Duodenal mucosa (tissue), 2 donors: Measurements from ENCODE around the gene LPAR5.
"Not testable (repeated sequence)": the region's sequence is repeated elsewhere in the genome, so short reads cannot be mapped to it uniquely, and the experiment has no call there.

Source experiments
- H3K27ac ChIP-seq: one replicate; pipeline ENCODE4 v1.7.0; 2013; ENCODE audit warnings: low read depth, low read length
- H3K27me3 ChIP-seq, 2 donors: one replicate each; pipeline ENCODE4 v1.7.0; 2013; ENCODE audit warnings: low read length in 2 of 2, control low read depth in 1 of 2; ENCODE audit not compliant: insufficient read depth in 2 of 2, control insufficient read depth in 1 of 2
- H3K36me3 ChIP-seq, 2 donors: one replicate each; pipeline ENCODE4 v1.7.0; 2013; ENCODE audit warnings: low read length in 2 of 2, control low read depth in 1 of 2; ENCODE audit not compliant: insufficient read depth in 2 of 2, control insufficient read depth in 1 of 2
- H3K4me1 ChIP-seq, 2 donors: one replicate each; pipeline ENCODE4 v1.7.0; 2013; ENCODE audit warnings: low read length in 2 of 2, control low read depth in 1 of 2; ENCODE audit not compliant: insufficient read depth in 2 of 2, control insufficient read depth in 1 of 2
- H3K4me3 ChIP-seq, 2 donors: one replicate each; pipeline ENCODE4 v1.7.0; 2013; ENCODE audit warnings: low read length in 2 of 2, low read depth in 1 of 2
- H3K9ac ChIP-seq, 2 donors: one replicate each; pipeline ENCODE4 v1.7.0; 2013; ENCODE audit warnings: low read length in 2 of 2, low read depth in 1 of 2
- H3K9me3 ChIP-seq, 2 donors: one replicate each; pipeline ENCODE4 v1.7.0; 2013; ENCODE audit warnings: low read length in 2 of 2, control low read depth in 1 of 2; ENCODE audit not compliant: control insufficient read depth in 1 of 2

LPAR5 gene

DNA sequence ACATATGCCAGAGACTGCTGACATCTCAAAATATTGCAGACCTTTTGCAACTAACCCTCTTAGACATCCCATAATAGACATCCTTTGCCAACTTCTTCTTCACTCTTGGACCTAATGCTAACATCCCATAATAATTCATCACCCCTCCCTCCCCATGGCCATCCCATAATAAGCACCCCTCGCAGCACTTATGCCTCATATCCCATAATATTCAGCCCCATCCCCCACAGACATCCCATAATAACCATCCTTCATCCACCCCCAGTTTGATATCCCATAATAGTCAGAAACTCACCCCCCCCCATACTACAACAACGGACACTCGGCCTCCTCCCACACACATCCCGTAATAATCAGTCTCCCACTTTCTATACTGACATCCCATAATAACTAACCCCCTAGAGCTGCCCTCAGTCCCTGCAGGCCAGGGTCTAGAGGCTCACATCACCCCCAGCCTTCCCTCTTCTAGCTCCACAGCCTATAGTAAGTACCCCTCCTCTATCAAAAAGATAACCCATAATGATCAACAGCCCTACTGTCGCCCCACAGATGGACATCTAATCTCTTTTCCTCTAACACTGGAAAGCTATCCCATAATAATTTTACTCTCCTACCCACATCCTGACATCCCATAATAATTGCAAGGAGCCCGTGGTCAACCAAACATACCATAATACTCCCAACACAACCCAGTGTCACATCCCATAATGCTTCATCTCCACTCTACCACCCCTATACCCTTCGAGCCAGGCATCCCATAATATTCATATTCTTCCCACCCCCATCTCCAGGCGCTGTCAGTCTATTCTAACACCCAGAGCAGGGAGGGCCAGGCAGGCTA is 27.8 kb downstream of the LPAR5 start:
- no peaks in the 10 kb centered on the region for H3K9me3 ChIP-seq
- no peak overlapping the region for H3K9ac ChIP-seq
- no peaks in the 10 kb centered on the region for H3K27me3 ChIP-seq
- peaks cover 1 to 4% of the 10 kb centered on the region in 2 donors for H3K36me3 ChIP-seq
- peak overlapping the region; percentile 89 for H3K27ac ChIP-seq
- peak overlapping the region in 1 of 2 donors; percentile 32 for H3K4me3 ChIP-seq
- H3K4me1 ChIP-seq, result peaks cover 53 to 54% of the 10 kb centered on the region in 2 donors

DNA sequence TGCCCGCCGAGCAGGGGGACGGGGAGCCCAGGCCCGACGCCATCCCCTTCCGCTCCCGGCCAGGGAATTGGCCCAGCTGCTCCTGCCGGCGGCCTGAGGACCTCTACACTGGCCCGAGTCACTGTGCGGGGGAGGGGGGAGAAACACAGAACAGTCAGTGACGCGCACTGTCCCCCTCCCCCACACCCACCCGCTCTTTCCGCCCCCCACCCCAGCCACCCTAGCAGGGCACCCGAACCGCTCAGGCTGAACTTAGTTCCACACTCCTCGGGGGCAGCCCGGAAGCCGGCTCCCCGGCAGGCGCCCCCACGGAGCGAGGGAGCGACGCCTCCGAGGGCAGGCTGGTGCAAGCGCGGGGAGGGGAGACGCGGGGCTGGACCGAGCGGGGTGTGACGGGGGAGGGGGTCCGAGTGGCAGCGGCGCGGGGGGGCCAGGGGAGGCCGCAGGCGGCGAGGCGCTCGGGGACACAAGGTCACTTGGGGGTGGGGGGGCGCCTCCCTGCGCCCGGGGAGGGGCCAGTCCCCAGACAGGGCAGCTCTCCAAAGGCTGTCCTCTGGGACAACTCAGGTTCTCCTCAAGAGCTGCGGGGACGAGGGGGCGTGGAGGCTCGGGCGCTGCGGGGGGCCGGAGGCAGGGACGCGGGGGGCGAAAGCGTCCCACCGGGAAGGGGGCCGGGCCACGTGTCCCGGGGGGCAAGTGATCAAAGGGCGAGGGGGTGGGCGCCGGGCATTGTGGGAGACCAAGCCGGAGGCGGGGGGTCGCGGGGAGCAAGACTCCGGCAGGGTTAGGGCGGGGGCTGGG is 29.2 kb downstream of the LPAR5 start:
- Histone ChIP-seq H3K36me3 (peaks cover 15 to 18% of the 10 kb centered on the region in 2 donors), H3K27me3 (no peaks in the 10 kb centered on the region), H3K4me1 (peaks cover 43 to 46% of the 10 kb centered on the region in 2 donors), H3K9me3 (no peaks in the 10 kb centered on the region), H3K4me3 (peak overlapping the region; percentile 85 to 86), H3K27ac (peak overlapping the region; percentile 89), H3K9ac (peak overlapping the region; percentile 75 to 81)

DNA sequence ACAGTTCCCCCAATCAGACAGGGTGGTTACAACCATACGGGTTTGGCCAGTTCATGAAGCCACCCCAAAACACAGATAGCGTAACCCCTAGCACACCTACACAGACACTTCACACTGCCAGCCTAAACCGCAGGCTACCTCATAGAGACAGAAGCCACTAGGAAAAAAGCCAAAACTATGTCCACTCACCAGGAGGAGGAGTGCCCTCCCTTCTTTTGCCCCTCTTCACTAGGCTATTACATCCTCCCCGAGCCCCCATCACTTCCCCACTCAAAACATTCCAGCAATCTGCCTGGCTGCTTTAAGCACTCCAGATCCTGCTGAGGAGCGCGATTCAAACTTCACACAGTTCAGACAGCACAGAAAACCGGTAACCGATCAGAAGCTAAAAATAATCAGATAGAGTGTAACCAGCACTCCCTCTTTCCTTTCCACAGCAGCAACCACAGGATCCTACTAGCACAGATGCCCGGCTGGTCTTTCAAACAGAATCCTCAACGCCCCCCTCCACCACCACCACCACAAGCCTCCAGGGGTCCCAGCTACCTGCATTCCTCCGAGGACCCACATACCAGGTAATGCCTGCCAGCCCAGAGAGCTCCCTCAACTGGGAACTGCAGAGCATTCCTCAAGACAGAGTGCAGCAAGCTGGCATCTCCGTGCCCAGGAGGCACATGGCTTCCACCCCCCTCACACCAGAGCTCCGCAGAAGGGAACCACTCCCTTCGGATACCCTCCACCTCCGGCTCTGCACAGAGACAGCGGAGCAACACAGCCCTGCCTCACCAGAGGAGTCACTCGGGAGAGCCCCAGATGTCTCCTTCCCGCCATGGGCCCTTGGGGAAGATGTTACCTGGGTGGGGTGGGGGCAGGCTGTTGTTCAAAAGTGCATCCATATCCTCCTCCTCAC is 30.1 kb downstream of the LPAR5 start:
- H3K4me3 ChIP-seq, result peak overlapping the region; percentile 85 to 86
- H3K36me3 ChIP-seq, result peaks cover 24 to 26% of the 10 kb centered on the region in 2 donors
- H3K4me1 ChIP-seq, result peaks cover 43 to 46% of the 10 kb centered on the region in 2 donors
- peak overlapping the region; percentile 89 for H3K27ac ChIP-seq
- no peaks in the 10 kb centered on the region for H3K27me3 ChIP-seq
- no peaks in the 10 kb centered on the region for H3K9me3 ChIP-seq
- peak overlapping the region; percentile 75 to 81 for H3K9ac ChIP-seq

DNA sequence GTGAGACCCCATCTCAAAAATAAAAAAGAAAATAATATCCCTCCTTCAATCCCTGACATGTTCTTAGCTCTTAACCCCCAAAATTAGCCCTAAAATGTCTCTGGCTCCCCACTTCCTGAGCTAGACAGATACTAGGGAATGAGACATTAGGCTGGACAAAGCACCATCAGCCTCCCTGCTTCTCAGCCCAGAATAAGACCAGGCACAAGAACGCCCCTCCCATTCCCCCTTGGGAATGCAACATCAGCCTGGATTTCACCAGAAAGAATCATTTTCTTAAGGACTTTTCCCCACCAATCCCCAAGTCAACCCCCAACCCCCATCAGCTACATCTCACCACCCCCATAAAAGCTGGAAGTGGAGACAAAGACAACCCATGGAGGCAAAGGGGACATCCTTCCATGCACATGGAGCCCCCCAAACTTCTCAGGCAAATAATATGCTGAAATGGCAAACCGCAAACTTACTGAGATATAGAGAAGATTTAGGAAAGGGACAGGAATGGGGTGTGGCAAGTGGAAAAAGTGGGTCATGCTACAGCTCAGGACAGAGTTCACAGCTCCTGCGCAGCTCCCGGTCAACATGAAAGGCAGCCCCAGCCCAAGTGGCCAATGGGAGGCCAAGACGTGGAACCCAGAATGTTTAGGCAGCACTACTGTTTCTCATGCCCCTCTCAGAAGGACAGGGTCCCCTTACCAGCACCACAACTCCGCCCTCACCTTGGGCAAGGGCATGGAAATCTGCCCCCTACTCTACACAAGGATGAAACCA is 31.3 kb downstream of the LPAR5 start:
- H3K27me3 ChIP-seq, result no peaks in the 10 kb centered on the region
- peaks cover 43 to 46% of the 10 kb centered on the region in 2 donors for H3K4me1 ChIP-seq
- H3K4me3 ChIP-seq, result peak overlapping the region; percentile 85 to 86
- H3K36me3 ChIP-seq, result peaks cover 36 to 39% of the 10 kb centered on the region in 2 donors
- no peaks in the 10 kb centered on the region for H3K9me3 ChIP-seq
- H3K27ac ChIP-seq, result no peak overlapping the region
- H3K9ac ChIP-seq, result peak overlapping the region; percentile 52 to 75

DNA sequence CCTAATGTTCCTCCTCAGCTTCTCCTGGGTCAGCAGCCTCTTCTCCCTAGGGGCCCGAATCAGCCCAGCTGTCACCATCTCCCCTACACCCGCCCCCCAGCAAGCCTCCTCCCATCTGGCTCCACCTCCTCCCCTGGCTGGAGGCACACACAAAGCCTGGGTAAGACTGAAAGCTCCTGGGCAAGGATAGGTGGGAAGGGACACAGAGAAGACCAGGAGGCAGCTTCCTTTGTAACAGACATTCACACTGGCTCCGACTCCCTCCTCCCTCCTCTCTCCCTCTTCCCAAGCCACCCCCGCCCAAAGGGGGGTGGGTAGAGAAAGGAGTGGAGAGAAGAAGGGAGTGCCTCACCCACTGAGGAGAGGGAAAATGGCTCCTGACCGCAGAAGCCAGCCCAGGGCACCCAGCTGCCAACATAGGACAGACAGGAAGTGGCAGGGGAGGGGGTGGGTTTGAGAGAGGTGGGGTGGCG is 32.6 kb downstream of the LPAR5 start:
- H3K27me3 ChIP-seq, result no peaks in the 10 kb centered on the region
- no peak overlapping the region for H3K27ac ChIP-seq
- H3K9me3 ChIP-seq, result no peaks in the 10 kb centered on the region
- peak overlapping the region in 1 of 2 donors; percentile 44 for H3K9ac ChIP-seq
- peaks cover 39 to 50% of the 10 kb centered on the region in 2 donors for H3K36me3 ChIP-seq
- peaks cover 41 to 43% of the 10 kb centered on the region in 2 donors for H3K4me1 ChIP-seq
- H3K4me3 ChIP-seq, result no peak overlapping the region

DNA sequence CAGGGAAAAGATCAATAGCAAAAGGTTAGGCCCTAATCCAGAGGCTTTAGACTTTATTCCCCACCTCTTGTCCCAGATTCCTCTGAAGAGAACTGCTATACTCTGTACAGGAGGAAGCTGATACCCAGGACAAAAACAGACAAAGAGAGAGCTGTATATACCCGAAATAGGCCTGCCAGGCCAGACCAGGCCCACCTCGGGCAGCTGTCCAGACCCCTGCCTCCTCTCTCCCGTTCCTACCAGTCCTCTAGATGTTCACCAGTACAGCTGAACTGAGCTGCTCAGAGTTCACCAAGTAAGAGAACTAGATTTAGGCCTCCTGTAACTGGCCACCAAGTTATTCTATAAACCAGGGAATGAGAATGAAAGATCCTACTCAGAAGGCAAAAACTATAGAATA is 33.2 kb downstream of the LPAR5 start:
- no peak overlapping the region for H3K27ac ChIP-seq
- peak overlapping the region in 1 of 2 donors; percentile 44 for H3K9ac ChIP-seq
- H3K4me1 ChIP-seq, result peaks cover 35 to 37% of the 10 kb centered on the region in 2 donors
- H3K27me3 ChIP-seq, result no peaks in the 10 kb centered on the region
- H3K9me3 ChIP-seq, result no peaks in the 10 kb centered on the region
- H3K4me3 ChIP-seq, result no peak overlapping the region
- peaks cover 45 to 56% of the 10 kb centered on the region in 2 donors for H3K36me3 ChIP-seq

DNA sequence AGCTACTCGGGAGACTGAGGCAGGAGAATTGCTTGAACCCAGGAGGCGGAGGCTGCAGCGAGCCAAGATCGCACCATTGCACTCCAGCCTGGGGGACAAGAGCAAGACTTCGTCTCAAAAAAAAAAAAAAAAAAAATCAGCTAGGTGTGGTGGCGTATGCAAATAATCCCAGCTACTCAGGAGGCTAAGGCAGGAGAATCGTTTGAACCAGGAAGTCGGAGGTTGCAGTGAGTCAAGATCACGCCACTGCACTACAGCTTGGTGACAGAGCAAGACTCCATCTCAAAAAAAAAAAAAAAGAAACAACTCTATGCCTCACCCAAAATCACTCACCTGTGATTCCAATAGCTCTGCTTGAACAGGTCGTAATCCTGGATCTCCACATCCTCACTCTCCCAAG is 40.1 kb downstream of the LPAR5 start:
- H3K27me3 ChIP-seq, H3K27ac ChIP-seq, H3K9me3 ChIP-seq, H3K9ac ChIP-seq, H3K4me1 ChIP-seq, H3K4me3 ChIP-seq: not testable (repeated sequence)
- peaks cover 67 to 94% of the 10 kb centered on the region in 2 donors for H3K36me3 ChIP-seq

DNA sequence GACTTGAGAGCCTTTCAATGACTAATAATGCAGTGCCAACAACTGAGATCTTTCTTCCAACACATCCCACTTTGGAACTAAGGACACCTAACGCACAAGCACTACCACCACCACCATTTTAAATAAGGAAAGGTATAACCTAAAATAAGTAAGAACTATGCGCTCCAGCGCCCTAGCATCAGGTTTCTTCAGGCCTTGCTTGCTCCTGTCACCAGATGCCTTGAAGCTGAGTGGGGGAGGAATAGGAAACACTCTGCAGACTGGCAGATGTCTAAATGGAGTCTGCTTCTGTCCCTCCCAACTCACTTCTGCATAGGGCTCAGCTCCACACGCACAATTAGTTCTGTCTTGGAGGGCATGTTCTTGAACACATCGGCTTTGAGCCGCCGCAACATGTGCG is 43.7 kb downstream of the LPAR5 start:
- H3K9ac ChIP-seq, result no peak overlapping the region
- no peaks in the 10 kb centered on the region for H3K27me3 ChIP-seq
- no peaks in the 10 kb centered on the region for H3K9me3 ChIP-seq
- no peaks in the 10 kb centered on the region for H3K4me1 ChIP-seq
- H3K36me3 ChIP-seq, result peaks cover 61 to 96% of the 10 kb centered on the region in 2 donors
- H3K4me3 ChIP-seq, result no peak overlapping the region
- H3K27ac ChIP-seq, result no peak overlapping the region

DNA sequence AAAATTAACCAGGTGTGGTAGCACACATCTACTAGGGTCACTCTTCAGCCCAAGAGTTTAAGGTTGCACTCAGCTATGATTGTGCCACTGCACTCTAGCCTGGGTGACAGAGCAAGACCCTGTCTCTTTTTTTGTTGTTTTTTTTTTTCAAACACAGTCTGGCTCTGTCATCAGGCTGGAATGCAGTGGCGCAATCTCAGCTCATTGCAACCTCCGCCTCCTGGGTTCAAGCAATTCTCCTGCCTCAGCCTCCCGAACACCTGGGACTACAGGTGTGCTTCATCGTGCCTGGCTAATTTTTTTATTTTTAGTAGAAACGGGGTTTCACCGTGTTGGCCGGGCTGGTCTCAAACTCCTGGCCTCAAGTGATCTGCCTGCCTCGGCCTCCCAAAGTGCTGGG is 49.2 kb downstream of the LPAR5 start:
- H3K4me1 ChIP-seq, H3K9ac ChIP-seq, H3K4me3 ChIP-seq, H3K27ac ChIP-seq, H3K27me3 ChIP-seq, H3K9me3 ChIP-seq: not testable (repeated sequence)
- H3K36me3 ChIP-seq, result peaks cover 47 to 94% of the 10 kb centered on the region in 2 donors
